GM13977 (cell line): ENCODE results near the gene SPANXN4.

ENCODE experiments used
- DNase-seq: peaks from one replicate; pipeline ENCODE4 v3.0.0; 2012; ENCODE audit warnings: low spot score
- CTCF ChIP-seq: IDR thresholded peaks from 2 replicates; pipeline ENCODE4 v1.5.1; 2012; ENCODE audit warnings: mild to moderate bottlenecking, control low read depth; ENCODE audit not compliant: insufficient read depth; ENCODE audit errors: extremely low read depth, missing control alignments
- in situ Hi-C: fragments of 300-500 bp; cut with MboI; formaldehyde crosslinking; loops from one replicate; pipeline ENCODE4 v1.12.0; 2022; ENCODE audit warnings: low sequenced_read_pairs, low pct_unique_long_range_greater_than_20kb, mixed read lengths, inconsistent platforms; ENCODE audit not compliant: unreplicated experiment

Gene SPANXN4

GRCh38 chrX:143025628-143026027 is at the start of gene SPANXN4:
Gene SPANXN4 (plus strand): TSS chrX:143025928. CDS start chrX:143026015, 87 bp downstream.
- DNase-seq = no peak
- TF ChIP-seq CTCF = no peak
- in situ Hi-C loops = no loop called here

- in situ Hi-C loops = no loop called here
Observed at GRCh38 chrX:142977128-142977914, 48.4 kb upstream of the SPANXN4 start.

GRCh38 chrX:142978130-142978684 is 47.5 kb upstream of the SPANXN4 start:
- peak; percentile 7 for DNase-seq
- in situ Hi-C loops = no loop called here
- TF ChIP-seq CTCF = no peak

More at GRCh38 chrX:142977128-142977914, 48.4 kb upstream of the SPANXN4 start:
- TF ChIP-seq CTCF = no peak
- peak; percentile 52 for DNase-seq

- TF ChIP-seq CTCF = no peak
- DNase-seq = no peak
- in situ Hi-C loops = no loop called here
Observed at GRCh38 chrX:142982679-142983078, 43.0 kb upstream of the SPANXN4 start.

- TF ChIP-seq CTCF = no peak
- DNase-seq = no peak
- in situ Hi-C loops = no loop called here
Observed at GRCh38 chrX:142994988-142995387, 30.7 kb upstream of the SPANXN4 start.

- DNase-seq = no peak
- in situ Hi-C loops = no loop called here
- no peak for TF ChIP-seq CTCF
Observed at GRCh38 chrX:142998447-142999198, 27.1 kb upstream of the SPANXN4 start.
